Measurements from ENCODE around the gene MEAF6. TPM values are rescaled to one million over a fixed set of nuclear protein-coding genes. Genes with fewer than 3 reads are reported as not detected.

Gene MEAF6
- total RNA-seq, 1 donor from 2014 or later = 79.9 TPM

- Mint-ChIP-seq H3K27ac (no peak overlapping the region), H3K27me3 (no peaks in the 10 kb centered on the region)
Measured at GRCh38 chr1:37502104-37502503, 12.5 kb downstream of the MEAF6 start.

GRCh38 chr1:37501661-37502060, 12.9 kb downstream of the MEAF6 start:
- no peaks in the 10 kb centered on the region for H3K4me1 Mint-ChIP-seq (ENCODE audit: unreplicated experiment)
- no peaks in the 10 kb centered on the region for H3K27me3 Mint-ChIP-seq
- H3K36me3 Mint-ChIP-seq = peaks cover 19% of the 10 kb centered on the region
- TF ChIP-seq CTCF (conservative IDR thresholded peaks at IDR 0.05) = no peak
- no peak overlapping the region for H3K27ac Mint-ChIP-seq
- no peak for DNase-seq (ENCODE audit: extremely low spot score, unreplicated experiment)
- no peaks in the 10 kb centered on the region for H3K9me3 Mint-ChIP-seq
- no peak overlapping the region for H3K4me3 Mint-ChIP-seq

More at GRCh38 chr1:37502104-37502503, 12.5 kb downstream of the MEAF6 start:
- Mint-ChIP-seq H3K4me3 (no peak overlapping the region), H3K9me3 (no peaks in the 10 kb centered on the region), H3K36me3 (peaks cover 19% of the 10 kb centered on the region), H3K4me1 (ENCODE audit: unreplicated experiment) (no peaks in the 10 kb centered on the region)
- TF ChIP-seq CTCF (conservative IDR thresholded peaks at IDR 0.05) = no peak
- DNase-seq (ENCODE audit: extremely low spot score, unreplicated experiment) = no peak

- Mint-ChIP-seq H3K27me3 (no peaks in the 10 kb centered on the region), H3K36me3 (peaks cover 11% of the 10 kb centered on the region), H3K27ac (no peak overlapping the region), H3K4me1 (ENCODE audit: unreplicated experiment) (no peaks in the 10 kb centered on the region), H3K9me3 (no peaks in the 10 kb centered on the region), H3K4me3 (no peak overlapping the region)
- DNase-seq (ENCODE audit: extremely low spot score, unreplicated experiment) = no peak
- TF ChIP-seq CTCF (conservative IDR thresholded peaks at IDR 0.05) = no peak
Measured at GRCh38 chr1:37498872-37499617, 15.5 kb downstream of the MEAF6 start.

GRCh38 chr1:37497832-37498231, 16.7 kb downstream of the MEAF6 start:
- peaks cover 18% of the 10 kb centered on the region for H3K36me3 Mint-ChIP-seq
- no peaks in the 10 kb centered on the region for H3K4me1 Mint-ChIP-seq (ENCODE audit: unreplicated experiment)
- no peak for DNase-seq (ENCODE audit: extremely low spot score, unreplicated experiment)
- no peak for TF ChIP-seq CTCF (conservative IDR thresholded peaks at IDR 0.05)
- no peaks in the 10 kb centered on the region for H3K27me3 Mint-ChIP-seq
- no peak overlapping the region for H3K27ac Mint-ChIP-seq
- no peak overlapping the region for H3K4me3 Mint-ChIP-seq
- H3K9me3 Mint-ChIP-seq = no peaks in the 10 kb centered on the region

- Mint-ChIP-seq H3K4me1 (ENCODE audit: unreplicated experiment) (no peaks in the 10 kb centered on the region), H3K4me3 (no peak overlapping the region), H3K27ac (no peak overlapping the region), H3K36me3 (peaks cover 14% of the 10 kb centered on the region), H3K9me3 (no peaks in the 10 kb centered on the region), H3K27me3 (no peaks in the 10 kb centered on the region)
- no peak for DNase-seq (ENCODE audit: extremely low spot score, unreplicated experiment)
- TF ChIP-seq CTCF (conservative IDR thresholded peaks at IDR 0.05) = no peak
Measured at GRCh38 chr1:37495875-37496274, 18.7 kb downstream of the MEAF6 start.
